Activated effector memory CD4-positive, alpha-beta T cell treated with anti-CD3 and anti-CD28 coated beads, Interleukin-2, amount 50 U/mL, for 16 hours (primary cell): ENCODE data around the gene PBLD.

Source experiments
- DNase-seq: peaks from one replicate; pipeline ENCODE4 v3.0.0-alpha.2; 2020

PBLD gene

GRCh38 chr10:68332259-68333057, at the start of gene PBLD:
Gene PBLD (minus strand): TSS chr10:68332928. CDS start chr10:68306844, 26,084 bp downstream.
- peak; percentile 84 for DNase-seq

DNA sequence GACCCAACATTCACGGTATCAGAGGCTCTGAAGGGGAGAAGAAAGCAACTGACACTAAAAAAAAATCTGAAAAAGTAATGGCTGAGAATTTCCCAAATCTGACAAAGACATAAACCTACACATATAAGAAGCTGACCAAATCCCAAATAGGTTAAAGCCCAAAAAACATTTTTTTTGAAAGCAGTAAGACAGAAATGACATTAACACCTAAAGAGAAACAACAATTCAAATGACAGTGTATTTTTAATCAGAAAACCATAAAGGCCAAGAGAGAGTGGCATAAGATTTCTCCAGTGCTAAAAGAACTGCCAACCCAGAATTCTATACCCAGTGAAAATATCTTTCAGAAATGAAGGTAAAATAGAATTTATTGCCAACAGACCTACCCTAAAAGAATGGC, 38.9 kb upstream of the PBLD start:
- DNase-seq: no peak

GRCh38 chr10:68367121-68367520, 34.4 kb upstream of the PBLD start:
- DNase-seq: no peak

DNA sequence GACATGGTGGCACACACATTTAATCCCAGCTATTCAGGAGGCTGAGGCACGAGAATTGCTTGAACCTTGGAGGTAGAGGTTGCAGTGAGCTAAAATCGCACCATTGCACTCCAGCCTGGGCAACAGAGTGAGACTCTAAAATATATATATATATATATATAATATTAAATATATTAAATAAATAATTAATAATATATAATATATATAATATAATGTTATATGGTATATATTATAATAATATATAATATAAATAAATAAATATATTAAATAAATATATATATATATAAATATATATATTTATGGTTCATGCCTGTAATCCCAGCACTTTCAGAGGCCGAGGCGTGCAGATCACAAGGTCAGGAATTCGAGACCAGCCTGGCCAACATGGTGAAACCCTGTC, 33.9 kb upstream of the PBLD start:
- DNase-seq: no peak

GRCh38 chr10:68365611-68366010, 32.9 kb upstream of the PBLD start:
- DNase-seq: no peak

- DNase-seq: no peak
Observed at GRCh38 chr10:68364101-68364886, 31.6 kb upstream of the PBLD start.

DNA sequence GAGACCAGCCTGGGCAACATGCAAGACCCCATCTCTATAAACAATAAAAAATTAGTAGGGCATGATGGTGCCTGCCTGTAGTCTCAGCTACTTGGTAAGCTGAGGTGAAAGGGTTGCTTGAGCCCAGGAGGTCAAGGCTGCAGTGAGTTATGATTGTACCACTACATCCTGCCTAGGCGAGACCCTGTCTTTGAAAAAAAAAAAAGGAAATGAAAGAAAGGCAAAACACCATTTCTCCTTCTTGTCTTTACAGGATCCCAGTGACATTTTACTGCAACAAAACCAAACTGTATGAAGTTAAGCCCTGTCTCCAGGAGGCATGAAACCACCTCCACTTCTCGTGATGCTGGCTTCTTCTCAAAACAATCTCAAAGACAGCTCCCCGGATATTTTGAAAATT, 29.9 kb upstream of the PBLD start:
- DNase-seq: no peak

GRCh38 chr10:68359189-68359588, 26.5 kb upstream of the PBLD start:
- DNase-seq: no peak

DNA sequence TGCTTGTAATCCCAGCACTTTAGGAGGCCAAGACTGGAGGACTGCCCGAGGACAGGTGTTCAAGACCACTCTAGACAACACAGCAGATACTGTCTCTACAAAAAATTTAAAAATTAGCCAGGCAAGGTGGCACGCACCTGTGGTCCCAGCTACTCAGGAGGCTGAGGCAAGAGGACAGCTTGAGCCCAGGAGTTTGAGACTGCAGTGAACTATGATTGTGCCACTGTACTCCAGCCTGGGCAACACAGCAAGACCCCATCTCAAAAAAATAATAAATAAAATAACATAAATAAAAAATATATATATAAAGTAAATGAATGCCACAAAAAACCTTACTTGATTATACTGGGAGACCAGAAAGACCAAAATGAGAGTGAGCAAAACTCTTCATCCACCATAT, 20.8 kb upstream of the PBLD start:
- DNase-seq: no peak

GRCh38 chr10:68348265-68348741, 15.6 kb upstream of the PBLD start:
- peak; percentile 77 for DNase-seq

DNA sequence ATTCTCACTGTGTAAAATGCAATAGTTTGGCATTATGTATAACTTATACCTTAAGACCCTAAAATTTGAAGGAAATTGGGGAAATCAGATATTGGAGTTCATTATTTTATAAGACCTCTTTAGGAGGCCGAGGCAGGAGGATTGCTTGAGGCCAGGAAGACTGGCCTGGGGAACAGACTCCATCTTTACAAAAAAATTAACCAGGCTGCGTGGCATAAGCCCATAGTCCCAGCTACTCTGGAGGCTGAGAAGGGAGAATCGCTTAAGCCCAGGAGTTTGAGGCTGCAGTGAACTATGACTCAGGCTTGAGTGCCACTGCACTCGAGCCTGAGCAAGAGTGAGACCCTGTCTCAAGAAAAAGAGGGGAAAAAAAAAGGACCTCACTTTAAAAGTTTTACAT, 14.0 kb upstream of the PBLD start:
- no peak for DNase-seq

DNA sequence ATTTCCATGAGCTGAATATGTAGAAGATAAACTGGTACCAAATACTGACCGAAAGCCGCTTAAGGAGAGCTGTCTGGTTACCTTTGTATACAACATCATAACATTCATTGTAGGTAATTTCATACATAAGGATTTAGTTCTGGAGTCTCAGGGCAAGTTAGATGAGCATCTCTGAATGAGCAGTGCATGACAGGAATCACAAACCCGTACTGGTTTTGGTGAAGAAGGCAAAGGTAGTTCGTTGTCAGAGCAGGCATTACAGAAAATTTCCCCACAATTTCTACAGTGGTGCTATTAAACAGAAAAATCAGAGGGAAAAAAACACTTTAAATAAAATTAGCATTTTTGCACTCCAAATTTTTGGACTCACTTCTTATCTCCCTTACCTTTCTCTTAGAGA, 12.9 kb upstream of the PBLD start:
- no peak for DNase-seq

- no peak for DNase-seq
Observed at GRCh38 chr10:68342909-68343516, 10.3 kb upstream of the PBLD start.

DNA sequence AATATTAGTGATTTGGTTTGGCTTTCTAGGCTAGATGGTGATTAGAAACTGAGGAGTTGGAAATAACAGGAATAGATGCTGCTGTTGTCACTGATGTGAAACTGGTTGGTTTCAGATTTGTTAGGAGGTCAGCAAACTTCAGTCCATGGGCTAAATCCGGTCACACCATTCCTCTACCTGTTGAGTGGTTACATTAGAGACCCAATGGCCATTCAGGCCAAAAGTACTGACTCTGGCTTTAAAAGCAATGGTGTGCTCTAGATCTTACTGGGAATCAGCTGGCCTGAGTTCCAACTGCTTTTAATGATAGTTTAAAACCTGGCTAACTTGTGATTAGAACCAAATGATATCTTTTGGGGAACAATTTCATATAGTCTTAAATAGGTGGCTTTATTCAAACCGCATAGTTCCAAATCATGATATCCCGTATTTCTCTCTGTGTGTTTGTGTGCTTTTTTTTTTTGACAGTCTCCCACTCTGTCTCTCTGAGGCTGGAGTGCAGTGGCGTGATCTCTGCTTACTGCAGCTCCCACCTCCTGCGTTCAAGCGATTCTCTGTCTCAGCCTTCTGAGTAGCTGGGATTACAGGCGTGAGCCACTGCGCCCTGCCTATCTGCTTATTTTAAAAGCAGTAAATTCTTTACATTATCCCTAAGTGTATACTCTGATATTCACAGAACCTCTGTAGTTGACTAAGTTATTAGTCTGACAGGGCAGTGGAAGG, 7.8 kb upstream of the PBLD start:
- DNase-seq: no peak

DNA sequence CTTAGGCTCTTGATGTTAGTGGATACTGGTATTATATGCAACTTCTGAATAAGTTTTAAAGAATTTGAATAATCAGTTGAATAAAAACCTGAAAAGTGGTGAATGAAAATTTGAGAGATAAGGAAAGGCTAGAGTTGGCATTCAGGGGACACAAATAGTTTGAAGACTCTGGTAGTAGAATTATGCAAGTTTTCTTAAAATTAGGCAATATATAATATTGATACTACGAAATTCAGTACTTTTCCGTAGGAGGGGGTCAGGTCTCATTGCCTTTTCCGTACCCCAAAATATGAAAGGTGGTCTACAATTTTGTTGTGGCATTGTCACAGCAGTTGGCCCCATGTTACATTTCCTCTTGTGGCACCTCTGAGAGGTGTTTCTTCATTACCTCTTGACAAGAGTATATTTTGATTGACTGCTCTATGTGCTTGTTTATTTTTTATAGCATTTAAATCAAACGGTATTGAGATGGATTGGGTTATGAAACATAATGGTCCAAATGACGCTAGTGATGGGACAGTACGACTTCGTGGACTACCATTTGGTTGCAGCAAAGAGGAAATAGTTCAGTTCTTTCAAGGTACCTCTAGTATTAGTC, 4.1 kb upstream of the PBLD start:
- no peak for DNase-seq

- no peak for DNase-seq
Observed at GRCh38 chr10:68334672-68335467, 2.1 kb upstream of the PBLD start.

GRCh38 chr10:68333440-68334431, 1.0 kb upstream of the PBLD start:
- DNase-seq: no peak

- no peak for DNase-seq
Observed at GRCh38 chr10:68333058-68333395, 299 bp upstream of the PBLD start.

DNA sequence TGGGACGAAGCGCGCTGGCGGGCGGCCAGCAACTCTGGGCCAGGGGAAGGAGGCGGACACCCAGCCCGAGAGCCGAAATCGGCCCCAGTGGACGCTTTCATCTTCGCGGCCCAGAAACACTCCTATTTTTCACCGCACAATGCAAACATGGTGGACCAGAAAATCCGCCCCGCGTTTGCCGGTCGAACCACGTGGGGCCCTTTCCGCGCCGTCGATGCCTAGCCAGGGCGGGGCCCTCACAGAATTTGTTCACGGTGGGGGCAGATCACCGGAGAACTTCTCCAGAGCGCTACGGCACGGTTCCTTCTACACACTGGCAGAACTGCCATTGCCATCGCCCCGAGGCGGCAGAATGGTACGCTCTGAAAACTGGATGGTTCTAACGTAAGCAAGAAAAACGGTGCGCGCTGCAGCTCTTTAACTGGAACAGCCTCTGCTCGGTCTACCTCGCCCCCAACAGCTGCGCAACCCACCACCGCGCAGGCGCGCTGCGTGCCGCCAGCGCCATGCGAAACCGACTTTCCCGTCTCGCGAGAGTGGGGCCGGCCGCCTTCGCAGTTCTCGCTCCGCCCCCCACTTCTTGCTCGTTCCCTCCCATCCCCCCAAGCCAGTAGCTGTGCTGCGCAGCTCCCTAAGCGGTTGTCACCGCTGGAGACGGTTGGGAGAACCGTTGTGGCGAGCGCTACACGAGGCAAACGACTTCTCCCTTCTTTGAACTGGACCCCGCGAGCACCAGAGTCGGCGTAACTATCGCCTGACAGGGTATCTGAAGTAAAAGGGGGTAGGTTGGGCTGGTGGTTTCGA, 1.1 kb downstream of the PBLD start, which contains the start of gene HNRNPH3:
Gene HNRNPH3 (plus strand): TSS at position 610 of the 804 bp plus-strand sequence. CDS start 5,158 bp downstream, outside the sequence.
- peak; percentile 99 for DNase-seq
